ENCODE results near the gene MPST.

DNA sequence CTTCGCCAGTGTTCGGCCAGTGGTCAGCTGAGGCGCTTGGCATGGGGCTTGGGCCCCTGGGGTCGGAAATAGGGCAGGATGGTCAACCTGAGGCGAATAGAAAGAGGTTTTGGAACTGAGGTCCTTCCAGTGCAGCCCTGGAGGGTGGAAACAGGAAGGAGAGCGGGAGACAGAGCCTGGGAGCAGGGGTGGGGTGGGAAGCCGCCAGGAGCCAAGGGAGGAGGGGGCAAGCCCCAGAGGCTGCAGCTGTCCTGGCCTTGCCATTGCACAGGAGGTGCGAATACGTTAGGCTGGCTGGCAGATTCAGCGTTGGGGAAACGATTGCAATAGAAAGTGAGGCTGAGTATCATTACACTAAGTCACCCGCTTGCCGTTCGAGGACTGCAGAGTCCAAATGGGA, 18.1 kb downstream of the MPST start:
- TF ChIP-seq, protein P1, sequence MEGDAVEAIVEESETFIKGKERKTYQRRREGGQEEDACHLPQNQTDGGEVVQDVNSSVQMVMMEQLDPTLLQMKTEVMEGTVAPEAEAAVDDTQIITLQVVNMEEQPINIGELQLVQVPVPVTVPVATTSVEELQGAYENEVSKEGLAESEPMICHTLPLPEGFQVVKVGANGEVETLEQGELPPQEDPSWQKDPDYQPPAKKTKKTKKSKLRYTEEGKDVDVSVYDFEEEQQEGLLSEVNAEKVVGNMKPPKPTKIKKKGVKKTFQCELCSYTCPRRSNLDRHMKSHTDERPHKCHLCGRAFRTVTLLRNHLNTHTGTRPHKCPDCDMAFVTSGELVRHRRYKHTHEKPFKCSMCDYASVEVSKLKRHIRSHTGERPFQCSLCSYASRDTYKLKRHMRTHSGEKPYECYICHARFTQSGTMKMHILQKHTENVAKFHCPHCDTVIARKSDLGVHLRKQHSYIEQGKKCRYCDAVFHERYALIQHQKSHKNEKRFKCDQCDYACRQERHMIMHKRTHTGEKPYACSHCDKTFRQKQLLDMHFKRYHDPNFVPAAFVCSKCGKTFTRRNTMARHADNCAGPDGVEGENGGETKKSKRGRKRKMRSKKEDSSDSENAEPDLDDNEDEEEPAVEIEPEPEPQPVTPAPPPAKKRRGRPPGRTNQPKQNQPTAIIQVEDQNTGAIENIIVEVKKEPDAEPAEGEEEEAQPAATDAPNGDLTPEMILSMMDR (IDR thresholded peaks at IDR 0.05; ENCODE audit: low read depth, low read length) = no peak
- TF ChIP-seq POLR2A (IDR thresholded peaks at IDR 0.05; ENCODE audit: extremely low read depth, insufficient read length) = no peak

Measured in NB4 (cell line).